GM19467 (cell line): ENCODE data around the gene SDC3.

Experiments
- ATAC-seq: cut with Tn5 transposase; IDR thresholded peaks from one replicate; pipeline ENCODE4 v1.9.1; 2021; ENCODE audit warnings: mild to moderate bottlenecking, moderate library complexity; ENCODE audit not compliant: unreplicated experiment

SDC3 gene

GRCh38 chr1:30855686-30856259 lies 52.8 kb downstream of the SDC3 start:
- ATAC-seq: no peak

- ATAC-seq: no peak
These were observed 55.2 kb downstream of the SDC3 start for GRCh38 chr1:30853350-30853749.

DNA sequence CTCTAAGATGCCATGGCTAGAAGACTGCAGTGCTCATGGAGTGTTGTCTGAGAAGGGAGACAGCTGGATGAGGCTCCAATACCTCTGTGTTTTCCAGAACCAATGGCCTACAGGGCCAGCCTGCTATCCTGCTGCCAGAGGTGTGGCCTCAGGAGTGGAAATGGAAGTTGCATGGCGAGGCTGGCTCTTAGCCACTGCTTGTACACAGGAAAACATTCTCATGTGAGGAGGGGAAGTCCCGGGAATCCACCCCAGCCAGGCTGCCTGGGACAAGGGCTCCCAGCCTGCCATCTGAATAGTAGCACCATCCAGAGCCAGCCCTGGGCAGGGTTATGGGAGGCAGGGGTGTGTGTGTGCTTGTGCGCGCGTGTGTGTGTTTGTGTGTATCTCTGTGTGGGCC lies 56.5 kb downstream of the SDC3 start:
- no peak for ATAC-seq

- ATAC-seq: no peak
These were observed 57.3 kb downstream of the SDC3 start for GRCh38 chr1:30851286-30851685.

DNA sequence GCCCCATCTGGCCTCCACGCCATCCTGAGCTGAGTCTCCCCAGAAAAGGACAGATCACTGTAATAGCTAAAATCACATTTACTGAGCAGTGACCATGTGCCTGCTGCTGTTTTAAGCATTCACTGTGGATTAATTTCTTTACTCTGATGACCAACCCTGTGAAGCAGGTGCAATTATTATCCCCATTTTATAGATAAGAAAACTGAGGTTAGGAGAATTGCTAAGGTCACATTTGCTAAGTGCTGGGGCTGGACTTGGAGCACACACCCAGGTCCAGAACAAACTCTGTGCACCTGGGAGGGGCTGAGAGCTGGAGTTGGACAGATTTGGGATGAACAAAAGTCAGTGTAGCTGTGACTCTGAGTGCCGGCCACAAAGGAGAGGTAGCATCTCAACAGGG lies 58.0 kb downstream of the SDC3 start:
- no peak for ATAC-seq

GRCh38 chr1:30848130-30848529 lies 60.4 kb downstream of the SDC3 start:
- ATAC-seq: no peak

GRCh38 chr1:30847358-30847972 lies 61.1 kb downstream of the SDC3 start:
- no peak for ATAC-seq

GRCh38 chr1:30846587-30846986 lies 62.0 kb downstream of the SDC3 start:
- ATAC-seq: no peak

DNA sequence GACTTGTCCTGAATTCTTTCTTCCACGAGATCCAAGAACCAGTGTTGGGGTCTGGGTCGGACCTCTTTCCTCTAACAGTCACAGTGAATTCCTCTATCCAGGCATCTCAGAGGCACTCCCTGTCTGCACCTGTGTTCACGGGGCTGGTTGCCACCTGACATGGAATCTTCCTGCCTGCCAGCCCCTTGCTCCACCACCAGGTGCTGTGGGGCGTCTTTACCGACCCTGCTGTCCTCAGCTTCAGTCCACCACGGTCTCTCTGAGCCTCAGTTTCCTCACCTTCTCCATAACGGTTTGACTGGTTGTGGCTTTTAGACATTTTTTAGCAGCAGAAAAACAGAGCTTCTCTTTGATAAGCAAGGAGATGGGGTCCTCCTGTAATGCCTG lies 62.7 kb downstream of the SDC3 start:
- ATAC-seq: no peak

DNA sequence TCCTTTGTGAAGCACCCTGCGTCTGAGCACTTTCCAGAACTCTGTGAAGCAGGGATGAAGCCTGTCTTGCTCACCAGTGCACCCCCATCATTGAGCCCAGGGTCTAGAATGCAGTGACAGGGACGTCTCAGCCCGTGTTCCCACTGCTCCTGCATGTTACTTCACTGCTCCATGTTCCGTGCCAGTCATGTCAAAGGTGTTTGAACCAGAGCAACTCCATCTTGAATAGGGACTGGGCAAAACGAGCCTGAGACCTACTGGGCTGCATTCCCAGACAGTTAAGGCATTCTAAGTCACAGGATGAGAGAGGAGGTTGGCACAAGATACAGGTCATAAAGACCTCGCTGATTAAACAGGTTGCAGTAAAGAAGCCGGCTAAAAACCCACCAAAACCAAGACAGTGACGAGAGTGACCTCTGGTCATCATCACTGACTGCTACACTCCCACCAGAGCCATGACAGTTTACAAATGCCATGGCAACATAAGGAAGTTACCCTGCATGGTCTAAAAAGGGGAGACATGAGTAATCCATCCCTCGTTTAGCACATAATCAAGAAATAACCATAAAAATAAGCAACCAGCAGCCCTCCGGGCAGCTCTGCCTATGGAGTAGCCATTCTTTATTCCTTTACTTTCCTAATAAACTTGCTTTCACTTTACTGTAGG lies 63.2 kb downstream of the SDC3 start:
- no peak for ATAC-seq

DNA sequence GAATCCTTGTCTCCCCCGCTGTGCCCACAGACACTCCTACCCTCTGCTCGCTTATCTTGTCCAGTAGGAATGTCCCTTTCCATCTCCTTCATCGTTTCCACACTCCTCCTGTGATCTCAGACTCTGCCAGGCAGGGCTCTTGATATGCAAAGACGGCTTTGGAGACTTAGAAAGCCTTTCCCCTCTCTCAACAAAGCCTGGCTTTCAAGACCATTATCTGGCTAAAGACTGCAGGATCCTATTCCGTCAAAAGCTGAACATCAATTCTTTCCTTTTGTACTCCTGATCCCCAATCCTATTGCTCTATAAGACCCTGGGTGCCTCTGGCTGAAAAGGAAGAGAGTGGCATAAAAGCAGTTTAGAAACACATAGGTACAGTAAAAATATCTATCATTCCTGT lies 63.9 kb downstream of the SDC3 start:
- no peak for ATAC-seq

GRCh38 chr1:30842697-30843354 lies 65.7 kb downstream of the SDC3 start:
- ATAC-seq: no peak

GRCh38 chr1:30840904-30841598 lies 67.5 kb downstream of the SDC3 start:
- ATAC-seq: no peak

GRCh38 chr1:30839827-30840359 lies 68.7 kb downstream of the SDC3 start:
- ATAC-seq: no peak

DNA sequence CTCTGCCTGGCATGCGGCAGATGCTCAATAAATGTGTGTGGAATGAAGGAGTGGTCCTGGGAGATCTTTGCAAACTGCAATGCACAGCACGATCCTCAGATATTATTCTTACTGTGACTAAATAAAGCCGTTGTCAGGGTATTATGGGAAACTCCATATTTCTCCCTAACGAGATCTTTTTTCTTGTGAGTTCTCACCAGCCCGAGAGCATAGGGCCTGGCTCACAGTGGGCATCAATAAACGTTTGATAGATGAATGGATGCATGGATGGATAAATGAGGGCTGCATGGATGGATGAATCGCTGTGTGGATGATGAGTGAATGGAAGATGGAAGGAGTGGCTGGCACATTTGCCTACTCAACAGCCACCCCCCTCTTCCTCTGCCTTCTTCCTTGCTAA lies 69.6 kb downstream of the SDC3 start:
- ATAC-seq: no peak

GRCh38 chr1:30837653-30838052 lies 70.9 kb downstream of the SDC3 start:
- no peak for ATAC-seq

- no peak for ATAC-seq
These were observed 74.3 kb downstream of the SDC3 start for GRCh38 chr1:30834253-30834652.

DNA sequence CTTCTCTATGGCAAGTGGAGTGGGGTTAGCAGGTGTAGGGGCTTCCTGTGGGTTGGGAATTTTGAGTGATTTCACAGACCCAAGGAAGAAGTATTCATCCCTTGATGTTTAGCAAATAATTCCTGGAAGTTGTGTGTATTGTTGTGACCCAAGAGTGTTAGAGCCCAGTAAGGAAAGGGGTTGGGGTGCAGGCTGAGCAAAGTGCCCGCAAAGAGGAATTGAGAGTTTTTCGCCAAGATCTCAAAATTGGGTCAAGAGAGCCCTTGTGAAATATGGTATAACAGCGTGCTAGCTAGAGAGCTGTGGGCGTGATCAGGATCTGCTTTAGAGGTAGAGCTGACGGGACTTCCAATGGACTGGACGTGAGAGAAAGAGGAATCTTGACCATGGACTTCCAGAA lies 78.0 kb downstream of the SDC3 start:
- ATAC-seq: no peak

DNA sequence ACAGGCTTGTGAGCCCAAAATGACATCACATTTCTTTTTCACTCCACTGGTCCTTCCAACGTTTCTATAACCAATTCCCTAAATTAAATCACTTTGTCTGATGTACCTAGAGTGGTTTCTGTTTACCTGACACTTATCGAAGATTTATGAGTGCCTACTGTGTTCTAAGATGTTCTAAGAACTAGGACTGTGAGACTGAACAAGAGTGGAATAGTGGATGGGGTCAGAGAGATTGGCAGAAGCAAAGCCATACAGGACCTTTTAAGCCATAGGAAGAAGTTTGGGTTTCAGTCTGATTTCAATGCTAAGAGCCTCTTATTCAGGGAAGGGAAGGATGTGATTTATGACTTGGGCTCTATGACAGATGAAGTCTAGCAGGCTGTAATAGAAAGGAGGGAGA lies 78.7 kb downstream of the SDC3 start:
- no peak for ATAC-seq

GRCh38 chr1:30824736-30825429 lies 83.7 kb downstream of the SDC3 start:
- no peak for ATAC-seq
